PC-3 (cell line): Measurements from ENCODE around the gene ABHD16A. TPM values are rescaled to one million over a fixed set of nuclear protein-coding genes. Genes with fewer than 3 reads are reported as not detected.

Experiments
- ATAC-seq: fragments of 200-7000 bp; cut with Tn5 transposase; 2 replicates; pipeline ENCODE4 v1.9.1; 2020; ENCODE audit warnings: mild to moderate bottlenecking, moderate library complexity
- BruUV-seq: library from RNA; stranded (reverse); fragments of 400-500 nt; replicated peaks from 2 replicates; lab custom pipeline; 2021; lab: Mats Ljungman, UMichigan
- CTCF ChIA-PET: fragments of 300-600 bp; sonication (Branson Sonifier 250); formaldehyde crosslinking; loops from one replicate; lab custom pipeline; 2022; ENCODE audit warnings: antibody characterized with exemption; lab: Charles Lee
- POLR2A ChIA-PET: fragments of 300-600 bp; sonication (Branson Sonifier 250); formaldehyde crosslinking; loops from one replicate; lab custom pipeline; 2022; ENCODE audit warnings: antibody characterized with exemption; ENCODE audit not compliant: unreplicated experiment; lab: Charles Lee
- DNase-seq: peaks from one replicate; pipeline ENCODE4 v3.0.0-alpha.2; 2015
- H2AFZ ChIP-seq: fragments of 300-600 bp; sonication (generic); 2 replicates; pipeline ENCODE4 v1.6.0; 2016; ENCODE audit warnings: antibody characterized with exemption, low read length
- H3F3A ChIP-seq: fragments of 300-600 bp; sonication (generic); one replicate; pipeline ENCODE4 v1.6.0; 2017; ENCODE audit warnings: antibody characterized with exemption, low read length, control low read depth, mild to moderate bottlenecking; ENCODE audit not compliant: unreplicated experiment
- H3K27ac ChIP-seq: fragments of 300-600 bp; sonication (generic); 2 replicates; pipeline ENCODE4 v1.5.1; 2016; ENCODE audit warnings: mild to moderate bottlenecking, low read length
- H3K27me3 ChIP-seq: fragments of 300-600 bp; sonication (generic); 2 replicates; pipeline ENCODE4 v1.6.1; 2016; ENCODE audit warnings: low read length, mixed read lengths
- H3K36me3 ChIP-seq: fragments of 300-600 bp; sonication (generic); 2 replicates; pipeline ENCODE4 v1.6.1; 2016; ENCODE audit warnings: low read depth, mixed run types, low read length, mixed read lengths
- H3K4me1 ChIP-seq: fragments of 300-600 bp; sonication (generic); 2 replicates; pipeline ENCODE4 v1.5.1; 2016; ENCODE audit warnings: low read length; ENCODE audit not compliant: insufficient read depth
- H3K4me2 ChIP-seq: fragments of 300-600 bp; sonication (generic); 2 replicates; pipeline ENCODE4 v1.6.0; 2016; ENCODE audit warnings: low read length
- H3K4me3 ChIP-seq: fragments of 300-600 bp; sonication (generic); 2 replicates; pipeline ENCODE4 v1.5.1; 2016; ENCODE audit warnings: mild to moderate bottlenecking, low read length, mixed read lengths
- H3K79me2 ChIP-seq: fragments of 300-600 bp; sonication (generic); 2 replicates; pipeline ENCODE4 v1.6.1; 2017; ENCODE audit warnings: low read length, mixed read lengths
- H3K9ac ChIP-seq: fragments of 300-600 bp; sonication (generic); 2 replicates; pipeline ENCODE4 v1.6.0; 2016; ENCODE audit warnings: mild to moderate bottlenecking, low read length
- H3K9me2 ChIP-seq: fragments of 300-600 bp; sonication (generic); replicated peaks from 2 replicates; pipeline ENCODE4 v1.6.1; 2016; ENCODE audit warnings: mixed run types, low read length, mixed read lengths
- H3K9me3 ChIP-seq: fragments of 300-600 bp; sonication (generic); 2 replicates; pipeline ENCODE4 v1.6.1; 2016; ENCODE audit warnings: low read length, mixed read lengths
- H4K20me1 ChIP-seq: fragments of 300-600 bp; sonication (generic); 2 replicates; pipeline ENCODE4 v1.6.1; 2016; ENCODE audit warnings: low read length, mixed read lengths
- CTCF ChIP-seq: fragments of 300-600 bp; sonication (generic); conservative IDR thresholded peaks from 2 replicates; pipeline ENCODE4 v1.5.1; 2017; ENCODE audit warnings: antibody characterized with exemption, low read depth, mild to moderate bottlenecking, low read length
- EZH2 ChIP-seq: fragments of 300-600 bp; sonication (generic); IDR thresholded peaks from one replicate; pipeline ENCODE4 v1.6.1; 2017; ENCODE audit warnings: antibody characterized with exemption, mild to moderate bottlenecking, low read length; ENCODE audit not compliant: unreplicated experiment
- EZH2phosphoT487 ChIP-seq: fragments of 300-600 bp; sonication (generic); IDR thresholded peaks from 2 replicates; pipeline ENCODE4 v1.6.1; 2018; ENCODE audit warnings: mild to moderate bottlenecking, antibody characterized with exemption, low read length, borderline replicate concordance
- intact Hi-C: fragments of 100-400 bp; cut with micrococcal nuclease; formaldehyde crosslinking; loops from 2 replicates; pipeline ENCODE4 v1.9.0; 2023
- total RNA-seq: library from RNA; depleted of rRNA; stranded (reverse); fragments of >200 nt; gene quantifications from 2 replicates; pipeline ENCODE4 v1.2.3, GENCODE V29; 2014

The ABHD16A gene
- total RNA-seq, 1 experiment from 2014 or later, result 52.0 TPM

DNA sequence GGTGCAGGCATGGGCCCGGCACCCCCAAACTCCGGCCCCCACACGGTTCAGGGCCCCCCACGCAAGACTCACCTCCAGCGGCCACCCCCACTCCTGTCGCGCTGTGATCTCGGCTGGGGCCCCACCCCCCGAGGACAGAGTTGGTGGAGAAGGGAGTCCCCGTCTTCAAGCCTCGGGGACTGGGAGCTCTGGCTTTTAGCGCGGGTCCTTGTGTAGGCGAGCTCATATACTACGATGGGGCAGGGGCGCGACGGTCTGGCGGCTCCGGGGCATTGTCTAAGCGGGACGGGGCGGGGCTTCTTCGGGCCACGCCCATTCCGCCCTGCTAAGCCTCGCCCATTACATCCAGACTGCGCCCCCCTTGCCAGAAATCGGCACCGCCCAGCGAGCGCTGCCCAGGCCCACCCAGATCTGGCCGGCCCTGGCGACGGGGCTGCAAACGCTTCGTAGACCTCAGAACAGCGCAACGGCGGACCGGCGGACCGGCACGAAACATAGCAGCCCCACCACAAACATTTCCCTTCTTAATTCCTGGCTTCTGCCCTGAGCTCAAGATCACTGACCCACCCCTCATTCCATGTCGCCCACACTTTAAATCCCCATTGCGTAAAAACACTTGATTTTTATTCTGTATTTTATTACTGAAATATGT, 27.0 kb upstream of the ABHD16A start:
- Histone ChIP-seq H3K36me3 (peaks cover 35% of the 10 kb centered on the region), H4K20me1 (peaks cover 13% of the 10 kb centered on the region), H3K4me3 (peak overlapping the region; percentile 77), H2AFZ (peak overlapping the region; percentile 76), H3K27ac (peak overlapping the region; percentile 30), H3K9me2 (no peaks in the 10 kb centered on the region), H3K4me1 (peaks cover 12% of the 10 kb centered on the region), H3K27me3 (no peaks in the 10 kb centered on the region), H3K4me2 (peak overlapping the region; percentile 89), H3K9me3 (no peaks in the 10 kb centered on the region), H3K9ac (peak overlapping the region; percentile 58), H3K79me2 (peaks cover 22% of the 10 kb centered on the region), H3F3A (peaks cover 4% of the 10 kb centered on the region)
- DNase-seq (peak; percentile 79), ATAC-seq (peak; percentile 72)
- intact Hi-C loops, result loop anchor here (1.0 kb wide), 1 partner anchor 39 kb away; no protein-coding TSS in a partner anchor
- ChIA-PET POLR2A (interaction anchor here (0.5 to 0.7 kb wide), 5 partner anchors 22 to 1588 kb away, joined by 3 to 5 read pairs (median 3); partner anchors contain the start of gene ZBTB22), CTCF (interaction anchor here (0.6 to 1.5 kb wide), 3 partner anchors 23 to 48 kb away, joined by 3 to 7 read pairs (median 4); no protein-coding TSS in a partner anchor)
- no TSS peak for BruUV-seq
- TF ChIP-seq EZH2, result no peak
- no peak for TF ChIP-seq EZH2phosphoT487
- TF ChIP-seq CTCF, result no peak

GRCh38 chr6:31729515-31729978, 26.4 kb upstream of the ABHD16A start:
- BruUV-seq, result no TSS peak
- ChIA-PET POLR2A (interaction anchor here (0.6 to 0.7 kb wide), 2 partner anchors 23 to 192 kb away, joined by 3 read pairs; no protein-coding TSS in a partner anchor), CTCF (interaction anchor here (1.2 to 1.5 kb wide), 2 partner anchors 23 to 40 kb away, joined by 4 to 7 read pairs; no protein-coding TSS in a partner anchor)
- intact Hi-C loops, result loop anchor here (1.0 kb wide), 1 partner anchor 40 kb away; no protein-coding TSS in a partner anchor
- peak overlapping the region; percentile 58 for H3K9ac ChIP-seq
- H3K27me3 ChIP-seq, result no peaks in the 10 kb centered on the region
- peak overlapping the region; percentile 76 for H2AFZ ChIP-seq
- no peaks in the 10 kb centered on the region for H3K9me2 ChIP-seq
- H3K4me3 ChIP-seq, result peak overlapping the region; percentile 77
- peaks cover 16% of the 10 kb centered on the region for H3K79me2 ChIP-seq
- peaks cover 4% of the 10 kb centered on the region for H3F3A ChIP-seq
- H3K9me3 ChIP-seq, result no peaks in the 10 kb centered on the region
- H3K4me2 ChIP-seq, result peak overlapping the region; percentile 89
- H3K36me3 ChIP-seq, result peaks cover 35% of the 10 kb centered on the region
- H3K4me1 ChIP-seq, result peaks cover 11% of the 10 kb centered on the region
- TF ChIP-seq CTCF (peak; percentile 88; the same call in 1 of the 2 replicates), EZH2 (no peak)
- peak; percentile 76 for ATAC-seq
- peak overlapping the region; percentile 30 for H3K27ac ChIP-seq
- DNase-seq, result peak; percentile 82
- peaks cover 12% of the 10 kb centered on the region for H4K20me1 ChIP-seq
